ENCODE results near the gene MEMO1.
"Not testable (repeated sequence)": the region's sequence is repeated elsewhere in the genome, so short reads cannot be mapped to it uniquely, and the experiment has no call there.

Gene MEMO1

DNA sequence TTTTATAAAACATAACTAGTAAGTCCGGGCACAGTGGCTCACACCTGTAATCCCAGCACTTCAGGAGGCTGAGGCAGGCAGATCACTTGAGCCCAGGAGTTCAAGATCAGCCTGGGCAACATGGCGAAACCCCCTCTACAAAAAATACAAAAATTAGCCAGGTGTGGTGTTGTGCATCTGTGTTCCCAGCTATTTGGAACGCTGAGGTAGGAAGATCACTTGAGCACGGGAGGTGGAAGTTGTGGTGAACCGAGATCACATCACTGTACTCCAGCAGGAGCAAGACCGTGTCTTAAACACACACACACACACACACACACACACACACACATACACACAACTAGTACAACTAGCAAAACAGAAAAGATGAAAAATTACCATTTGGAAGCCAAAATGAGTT is 103.3 kb downstream of the MEMO1 start:
- not testable (repeated sequence) for DNase-seq (ENCODE audit: low read depth)

DNA sequence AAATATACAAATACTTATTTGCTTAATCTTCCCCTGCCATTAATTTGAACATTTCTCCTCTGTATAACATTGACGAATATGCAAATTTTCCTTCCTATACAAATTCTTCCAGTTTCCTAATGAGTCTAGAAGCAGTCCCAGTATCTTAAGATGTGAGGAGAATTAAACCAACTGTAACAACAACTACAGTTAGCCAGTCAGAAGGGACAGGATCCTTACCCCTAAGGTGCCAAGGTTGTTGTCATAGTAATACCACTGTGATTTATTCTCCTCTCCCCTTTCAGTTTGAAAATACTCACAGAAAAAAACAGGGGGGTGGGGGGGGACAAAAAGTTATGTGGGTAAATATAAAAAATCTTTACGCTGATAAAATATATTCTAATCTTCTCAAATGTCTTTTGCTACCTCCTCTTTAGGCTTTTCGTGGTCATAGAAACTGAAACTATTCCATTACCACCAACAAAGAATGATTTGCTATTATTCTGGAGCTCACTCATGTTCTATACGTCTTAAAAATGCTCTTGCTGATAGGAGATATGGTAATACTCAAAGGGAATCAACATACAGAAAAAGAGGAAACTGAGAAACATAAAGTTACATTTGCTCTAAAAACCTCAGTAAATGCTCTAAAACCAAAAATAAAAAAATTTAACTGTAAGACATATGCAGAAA is 107.6 kb downstream of the MEMO1 start:
- no peak for DNase-seq (ENCODE audit: low read depth)

DNA sequence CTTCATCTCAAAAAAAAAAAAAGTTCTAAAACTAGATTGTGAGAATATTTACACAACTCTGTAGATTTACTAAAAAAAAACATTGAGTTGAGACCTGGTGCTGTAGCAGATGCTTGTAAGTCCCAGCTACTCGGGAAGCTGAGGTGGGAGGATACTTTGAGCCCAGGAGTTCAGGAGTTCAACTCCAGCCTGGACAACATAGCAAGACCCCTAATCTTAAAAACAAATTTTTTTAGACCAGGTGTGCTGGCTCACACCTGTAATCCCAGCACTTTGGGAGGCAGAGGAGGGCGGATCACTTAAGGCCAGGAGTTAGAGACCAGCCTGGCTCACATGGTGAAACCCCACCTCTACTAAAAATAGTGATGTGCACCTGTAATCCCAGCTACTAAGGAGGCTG is 108.9 kb downstream of the MEMO1 start:
- DNase-seq (ENCODE audit: low read depth), result no peak

- not testable (repeated sequence) for DNase-seq (ENCODE audit: low read depth)
These were observed 110.7 kb downstream of the MEMO1 start for GRCh38 chr2:31900156-31900555.

- not testable (repeated sequence) for DNase-seq (ENCODE audit: low read depth)
These were observed 112.5 kb downstream of the MEMO1 start for GRCh38 chr2:31898346-31898745.

DNA sequence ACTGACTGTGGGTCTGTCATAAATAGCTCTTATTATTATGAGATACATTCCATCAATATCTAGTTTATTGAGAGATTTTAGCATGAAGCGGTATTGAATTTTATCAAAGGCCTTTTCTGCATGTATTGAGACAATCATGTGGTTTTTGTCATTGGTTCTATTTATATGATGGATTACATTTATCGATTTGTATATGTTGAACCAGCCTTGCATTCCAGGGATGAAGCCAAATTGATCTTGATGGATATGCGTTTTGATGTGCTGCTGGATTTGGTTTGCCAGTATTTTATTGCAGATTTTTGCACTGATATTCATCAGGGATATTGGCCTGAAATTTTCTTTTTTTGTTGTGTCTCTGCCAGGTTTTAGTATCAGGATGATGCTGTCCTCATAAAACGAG is 113.5 kb downstream of the MEMO1 start:
- not testable (repeated sequence) for DNase-seq (ENCODE audit: low read depth)

GRCh38 chr2:31896293-31896692 is 114.5 kb downstream of the MEMO1 start:
- DNase-seq (ENCODE audit: low read depth), result no peak

GRCh38 chr2:31894656-31895055 is 116.2 kb downstream of the MEMO1 start:
- no peak for DNase-seq (ENCODE audit: low read depth)

- no peak for DNase-seq (ENCODE audit: low read depth)
These were observed 117.7 kb downstream of the MEMO1 start for GRCh38 chr2:31893094-31893493.

GRCh38 chr2:31889044-31889443 is 121.8 kb downstream of the MEMO1 start:
- DNase-seq (ENCODE audit: low read depth), result no peak

- DNase-seq (ENCODE audit: low read depth), result no peak
These were observed 122.3 kb downstream of the MEMO1 start for GRCh38 chr2:31888550-31888949.

GRCh38 chr2:31886700-31887099 is 124.1 kb downstream of the MEMO1 start:
- no peak for DNase-seq (ENCODE audit: low read depth)

DNA sequence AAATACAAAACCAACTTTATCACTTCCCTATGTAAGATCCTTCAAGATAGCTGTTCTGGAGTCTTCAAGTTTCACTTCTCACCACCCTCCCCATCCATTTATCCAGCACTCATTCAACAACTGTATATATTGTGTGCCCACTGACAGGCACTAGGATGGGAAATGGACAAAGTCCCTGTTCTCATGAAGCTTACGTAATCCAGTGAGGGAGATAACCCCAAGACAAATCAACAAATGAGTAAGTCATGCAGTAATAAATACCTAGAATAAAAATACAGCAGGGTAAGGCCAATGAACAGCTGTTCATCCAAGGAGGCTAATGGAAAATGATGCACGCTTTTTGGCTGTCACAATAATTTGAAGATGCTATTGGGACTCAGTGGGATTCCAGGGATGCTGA is 133.8 kb downstream of the MEMO1 start:
- DNase-seq (ENCODE audit: low read depth), result no peak

- no peak for DNase-seq (ENCODE audit: low read depth)
These were observed 136.7 kb downstream of the MEMO1 start for GRCh38 chr2:31874071-31874470.

GRCh38 chr2:31865215-31865614 is 145.6 kb downstream of the MEMO1 start:
- DNase-seq (ENCODE audit: low read depth), result no peak

GRCh38 chr2:31863867-31864266 is 146.9 kb downstream of the MEMO1 start:
- no peak for DNase-seq (ENCODE audit: low read depth)

- DNase-seq (ENCODE audit: low read depth), result not testable (repeated sequence)
These were observed 147.7 kb downstream of the MEMO1 start for GRCh38 chr2:31863015-31863656.

GRCh38 chr2:31859959-31860358 is 150.8 kb downstream of the MEMO1 start:
- DNase-seq (ENCODE audit: low read depth), result no peak

GRCh38 chr2:31853521-31853920 is 157.3 kb downstream of the MEMO1 start:
- DNase-seq (ENCODE audit: low read depth), result no peak

GRCh38 chr2:31842150-31842549 is 168.7 kb downstream of the MEMO1 start:
- not testable (repeated sequence) for DNase-seq (ENCODE audit: low read depth)

GRCh38 chr2:31835450-31835849 is 175.4 kb downstream of the MEMO1 start:
- no peak for DNase-seq (ENCODE audit: low read depth)

- no peak for DNase-seq (ENCODE audit: low read depth)
These were observed 178.4 kb downstream of the MEMO1 start for GRCh38 chr2:31832363-31832762.

- no peak for DNase-seq (ENCODE audit: low read depth)
These were observed 179.2 kb downstream of the MEMO1 start for GRCh38 chr2:31831585-31831984.

DNA sequence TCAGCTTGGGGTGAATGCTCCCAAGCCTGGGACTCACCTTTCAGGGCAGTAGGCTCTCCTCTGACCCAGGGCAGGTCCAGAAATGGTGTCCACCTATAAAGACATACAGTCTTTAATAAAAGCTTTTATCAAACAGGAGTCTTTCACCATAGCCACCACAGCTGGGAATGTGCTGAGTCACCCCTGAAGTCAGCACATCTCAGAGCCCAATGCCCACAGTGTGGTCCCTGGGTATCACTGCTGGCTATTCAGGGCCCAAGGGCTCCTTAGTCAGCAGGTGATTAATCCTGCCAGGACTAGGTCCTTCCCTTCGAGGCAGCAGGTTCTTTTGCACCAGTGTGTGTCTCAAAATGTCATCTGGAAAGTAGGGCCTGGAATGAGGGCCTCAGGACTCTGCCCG is 181.9 kb downstream of the MEMO1 start:
- DNase-seq (ENCODE audit: low read depth), result no peak

All from non-pigmented ciliary epithelial cell (primary cell).